SK-N-SH treated with all-trans-retinoic acid at 6 μM for 48 hours (cell line): Measurements from ENCODE around the gene ATL1.

Experiments used
- CREB5 ChIP-seq: fragments of 250-450 bp; sonication (Bioruptor Pico); IDR thresholded peaks from 2 replicates; pipeline ENCODE4 v1.5.1; 2020; ENCODE audit warnings: low read depth, mild to moderate bottlenecking, moderate library complexity
- PATZ1 ChIP-seq: fragments of 250-450 bp; sonication (Bioruptor Pico); IDR thresholded peaks from 2 replicates; pipeline ENCODE4 v1.8.0; 2020; ENCODE audit warnings: mild to moderate bottlenecking, moderate library complexity, borderline replicate concordance
- POU6F1 ChIP-seq: fragments of 250-450 bp; sonication (Bioruptor Pico); IDR thresholded peaks from 2 replicates; pipeline ENCODE4 v1.8.0; 2021; ENCODE audit warnings: low read depth, mild to moderate bottlenecking, moderate library complexity, borderline replicate concordance
- RARB ChIP-seq: fragments of 250-450 bp; sonication (Bioruptor Pico); IDR thresholded peaks from 2 replicates; pipeline ENCODE4 v1.8.0; 2021; ENCODE audit warnings: mild to moderate bottlenecking, moderate library complexity
- TSHZ2 ChIP-seq: fragments of 250-450 bp; sonication (Bioruptor Pico); IDR thresholded peaks from 2 replicates; pipeline ENCODE4 v1.5.0; 2020; ENCODE audit warnings: mild to moderate bottlenecking, moderate library complexity
- ZC3H10 ChIP-seq: fragments of 250-450 bp; sonication (Bioruptor Pico); IDR thresholded peaks from 2 replicates; pipeline ENCODE4 v1.5.1; 2021; ENCODE audit warnings: mild to moderate bottlenecking, moderate library complexity

- TF ChIP-seq PATZ1 (CRISPR knock-in tag) = no peak
- no peak for TF ChIP-seq POU6F1 (CRISPR knock-in tag)
- TF ChIP-seq CREB5 (CRISPR knock-in tag) = no peak
- TF ChIP-seq RARB = no peak
- TF ChIP-seq TSHZ2 (CRISPR knock-in tag) = no peak
- TF ChIP-seq ZC3H10 (CRISPR knock-in tag) = no peak
Observed at GRCh38 chr14:50669441-50669986, 109.6 kb downstream of the ATL1 start.
